Endothelial cell of umbilical vein (primary cell): Measurements from ENCODE around the gene FZD7. TPM values are rescaled to one million over a fixed set of nuclear protein-coding genes. Genes with fewer than 3 reads are reported as not detected.

ENCODE experiments used
- BruUV-seq: library from RNA; stranded (reverse); fragments of 400-500 nt; replicated peaks from 2 replicates; lab custom pipeline; 2021; lab: Mats Ljungman, UMichigan
- CTCF ChIA-PET: fragments of 300-600, 350-600 bp; sonication (Branson Sonifier 250); formaldehyde crosslinking; loops from one replicate; lab custom pipeline; 2021; ENCODE audit warnings: antibody characterized with exemption, inconsistent platforms; lab: Charles Lee
- POLR2A ChIA-PET: fragments of 300-600, 350-600 bp; sonication (Branson Sonifier 250); formaldehyde crosslinking; loops from one replicate; lab custom pipeline; 2021; ENCODE audit warnings: antibody characterized with exemption, inconsistent platforms; lab: Charles Lee
- DNase-seq: peaks from one replicate; pipeline ENCODE4 v3.0.0-alpha.2; 2011; ENCODE audit warnings: low read depth, low spot score
- FAIRE-seq: peaks from 2 replicates; lab custom pipeline; 2011; peaks lifted over from hg19 to GRCh38; lab: Jason Lieb, UNC
- H2AFZ ChIP-seq: 2 replicates; pipeline ENCODE4 v1.6.0; 2012; ENCODE audit warnings: low read depth, low read length, control low read depth, inconsistent platforms
- H3K27ac ChIP-seq: 2 replicates; pipeline ENCODE4 v1.5.1; 2011; ENCODE audit warnings: low read depth, mild to moderate bottlenecking, control low read depth, low read length, moderate library complexity; ENCODE audit not compliant: insufficient read depth
- H3K27me3 ChIP-seq, 2 experiments: 2 replicates each; pipeline versions ENCODE4 v1.6.0 to v1.6.1; 2011; ENCODE audit warnings: low read length in 2 of 2, mixed read lengths in 1 of 2; ENCODE audit not compliant: control insufficient read depth in 2 of 2, insufficient read depth in 2 of 2
- H3K36me3 ChIP-seq, 2 experiments: 2 replicates in 1 of 2; 3 replicates in 1 of 2; pipeline ENCODE4 v1.5.1; 2011; ENCODE audit warnings: low read length in 2 of 2, mild to moderate bottlenecking in 1 of 2, moderate library complexity in 1 of 2; ENCODE audit not compliant: control insufficient read depth in 2 of 2, insufficient read depth in 2 of 2; ENCODE audit errors: extremely low read depth in 1 of 2
- H3K4me1 ChIP-seq: 3 replicates; pipeline ENCODE4 v1.5.1; 2011; ENCODE audit warnings: mild to moderate bottlenecking, low read length; ENCODE audit not compliant: control insufficient read depth, insufficient read depth; ENCODE audit errors: extremely low read depth
- H3K4me2 ChIP-seq: 2 replicates; pipeline ENCODE4 v1.6.1; 2011; ENCODE audit warnings: low read length, control low read depth, mixed read lengths; ENCODE audit not compliant: insufficient read depth
- H3K4me3 ChIP-seq, 3 experiments: fragments of 200-600 bp in 1 of 3; sonication (generic), shearing (Covaris generic) in 1 of 3; replicated peaks in 1 of 3; 2 replicates each; pipeline ENCODE4 v1.5.1; 2011 to 2016; ENCODE audit warnings: control low read depth in 3 of 3, low read length in 3 of 3, mild to moderate bottlenecking in 2 of 3, inconsistent platforms in 1 of 3, low read depth in 1 of 3, moderate library complexity in 1 of 3; ENCODE audit not compliant: insufficient read depth in 1 of 3
- H3K79me2 ChIP-seq: 2 replicates; pipeline ENCODE4 v1.6.0; 2012; ENCODE audit warnings: low read length, inconsistent platforms; ENCODE audit not compliant: control insufficient read depth, insufficient read depth
- H3K9ac ChIP-seq: replicated peaks from 2 replicates; pipeline ENCODE3; 2011; ENCODE audit warnings: low read length, control low read depth; ENCODE audit not compliant: insufficient read depth; ENCODE audit errors: extremely low read depth
- H3K9me1 ChIP-seq: replicated peaks from 3 replicates; pipeline ENCODE4 v1.6.0; 2011; ENCODE audit warnings: mild to moderate bottlenecking, low read length; ENCODE audit not compliant: control insufficient read depth, insufficient read depth; ENCODE audit errors: extremely low read depth
- H3K9me3 ChIP-seq: replicated peaks from 2 replicates; pipeline ENCODE4 v1.5.1; 2012; ENCODE audit warnings: low read length, inconsistent platforms; ENCODE audit not compliant: control insufficient read depth, insufficient read depth
- H4K20me1 ChIP-seq: replicated peaks from 2 replicates; pipeline ENCODE3; 2011; ENCODE audit warnings: mild to moderate bottlenecking, low read length; ENCODE audit not compliant: control insufficient read depth, insufficient read depth; ENCODE audit errors: extremely low read depth
- EZH2 ChIP-seq: IDR thresholded peaks from 2 replicates; pipeline ENCODE4 v1.6.1; 2012; ENCODE audit warnings: borderline replicate concordance, low read depth, mild to moderate bottlenecking, moderate library complexity, low read length, inconsistent platforms; ENCODE audit not compliant: severe bottlenecking
- FOS ChIP-seq: IDR thresholded peaks from 2 replicates; pipeline ENCODE4 v1.6.1; 2011; ENCODE audit warnings: mild to moderate bottlenecking, low read length, moderate library complexity, borderline replicate concordance; ENCODE audit not compliant: insufficient read depth
- GATA2 ChIP-seq: IDR thresholded peaks from 2 replicates; pipeline ENCODE4 v1.7.0; 2011; ENCODE audit warnings: low read depth, mild to moderate bottlenecking, moderate library complexity, mixed read lengths, low read length; ENCODE audit not compliant: insufficient read length, insufficient read depth
- JUN ChIP-seq: IDR thresholded peaks from 2 replicates; pipeline ENCODE4 v1.6.1; 2011; ENCODE audit warnings: borderline replicate concordance, low read depth; ENCODE audit not compliant: insufficient read length, insufficient read depth
- MYC ChIP-seq: IDR thresholded peaks from one replicate; pipeline ENCODE4 v1.6.1; 2011; ENCODE audit warnings: mild to moderate bottlenecking, low read depth, low read length
- POLR2A ChIP-seq: IDR thresholded peaks from 2 replicates; pipeline ENCODE4 v1.6.1; 2012; ENCODE audit warnings: low read depth, mild to moderate bottlenecking, control low read depth, low read length
- POLR2AphosphoS5 ChIP-seq: IDR thresholded peaks from 2 replicates; pipeline ENCODE4 v1.6.1; 2012; ENCODE audit warnings: low read depth, mild to moderate bottlenecking, control low read depth, low read length, moderate library complexity; ENCODE audit not compliant: insufficient read depth
- dilution Hi-C: fragments of 300-500 bp; cut with MboI; formaldehyde crosslinking; loops from one replicate; pipeline ENCODE4 v1.15.0; 2019; ENCODE audit warnings: low sequenced_read_pairs; ENCODE audit not compliant: extremely low pct_ligation_motif_present
- intact Hi-C: fragments of 100-400 bp; cut with micrococcal nuclease; formaldehyde crosslinking; loops from one replicate; pipeline ENCODE4 v1.10.0; 2022
- polyA plus RNA-seq, 4 experiments: library from polyadenylated mRNA; depleted of rRNA in 3 of 4; stranded (reverse) in 3 of 4; unstranded in 1 of 4; fragments of >200 nt; gene quantifications; 2 replicates each; pipeline versions ENCODE4 v1.2.1 to v1.2.3, GENCODE V29; 2011 to 2012; ENCODE audit warnings: missing spikeins in 1 of 4
- total RNA-seq: library from RNA; stranded (reverse); gene quantifications from 2 replicates; pipeline ENCODE4 v1.2.3, GENCODE V29; 2021
- TF ChIP-seq, protein P1 (sequence below), 2 donors: IDR thresholded peaks; 1 replicate in 1 of 2; 2 replicates in 1 of 2; pipeline ENCODE4 v1.5.1; 2011; ENCODE audit warnings: low read length in 2 of 2, mild to moderate bottlenecking in 2 of 2, moderate library complexity in 2 of 2, control low read depth in 1 of 2, inconsistent platforms in 1 of 2, low read depth in 1 of 2; ENCODE audit not compliant: insufficient read depth in 1 of 2; ENCODE audit errors: extremely low read depth in 1 of 2
- TF ChIP-seq, protein P2 (sequence below): IDR thresholded peaks from 2 replicates; pipeline ENCODE4 v1.6.1; 2011; ENCODE audit not compliant: insufficient read depth, insufficient read length

FZD7 gene
- total and polyA plus RNA-seq, 2 donors (not counting 3 experiments of a cell fraction or from before 2014, with no cell fraction given): 0.15 to 0.29 TPM

DNA sequence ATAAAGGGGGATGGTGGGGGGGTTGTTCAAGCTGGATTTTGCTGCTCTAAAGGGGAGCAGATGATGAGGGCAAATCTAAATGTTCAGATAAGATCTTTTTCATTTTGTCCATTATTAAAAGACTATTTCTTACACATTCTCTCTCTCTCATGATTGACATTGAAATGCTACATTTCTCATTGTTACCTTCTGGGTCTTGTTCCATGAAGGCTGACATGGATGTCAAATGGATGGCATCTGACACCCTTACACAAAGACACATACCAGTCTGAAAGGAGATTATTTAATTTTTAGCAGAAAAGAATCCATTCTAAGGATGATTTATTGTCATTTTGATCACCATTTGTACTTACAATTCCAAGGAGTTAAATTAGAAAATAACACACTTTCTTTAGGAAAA lies 11.1 kb downstream of the FZD7 start:
- Histone ChIP-seq H3K36me3 (no peaks in the 10 kb centered on the region), H3K9ac (no peak overlapping the region), H3K27me3 (peaks cover 36 to 50% of the 10 kb centered on the region in 2 experiments), H3K4me1 (no peaks in the 10 kb centered on the region), H2AFZ (no peak overlapping the region), H3K4me3 (no peak overlapping the region), H4K20me1 (peaks cover 3% of the 10 kb centered on the region), H3K27ac (no peak overlapping the region), H3K4me2 (no peak overlapping the region), H3K9me1 (no peaks in the 10 kb centered on the region), H3K9me3 (no peaks in the 10 kb centered on the region), H3K79me2 (no peaks in the 10 kb centered on the region)
- intact Hi-C loops (no loop called here), dilution Hi-C loops (no loop called here)
- ChIA-PET CTCF (no interaction called here), POLR2A (no interaction called here)
- DNase-seq: no peak
- TF ChIP-seq GATA2 (no peak), FOS (no peak)
- no peak for FAIRE-seq
- no TSS peak for BruUV-seq

GRCh38 chr2:202046572-202046971 lies 12.9 kb downstream of the FZD7 start:
- no peak for FAIRE-seq
- H3K79me2 ChIP-seq: no peaks in the 10 kb centered on the region
- no TSS peak for BruUV-seq
- no peaks in the 10 kb centered on the region for H3K4me1 ChIP-seq
- no peak for DNase-seq
- dilution Hi-C loops (no loop called here), intact Hi-C loops (no loop called here)
- H3K9me3 ChIP-seq: no peaks in the 10 kb centered on the region
- H3K9ac ChIP-seq: no peak overlapping the region
- H2AFZ ChIP-seq: no peak overlapping the region
- H4K20me1 ChIP-seq: peaks cover 3% of the 10 kb centered on the region
- H3K4me2 ChIP-seq: no peak overlapping the region
- H3K9me1 ChIP-seq: no peaks in the 10 kb centered on the region
- TF ChIP-seq, protein P1, sequence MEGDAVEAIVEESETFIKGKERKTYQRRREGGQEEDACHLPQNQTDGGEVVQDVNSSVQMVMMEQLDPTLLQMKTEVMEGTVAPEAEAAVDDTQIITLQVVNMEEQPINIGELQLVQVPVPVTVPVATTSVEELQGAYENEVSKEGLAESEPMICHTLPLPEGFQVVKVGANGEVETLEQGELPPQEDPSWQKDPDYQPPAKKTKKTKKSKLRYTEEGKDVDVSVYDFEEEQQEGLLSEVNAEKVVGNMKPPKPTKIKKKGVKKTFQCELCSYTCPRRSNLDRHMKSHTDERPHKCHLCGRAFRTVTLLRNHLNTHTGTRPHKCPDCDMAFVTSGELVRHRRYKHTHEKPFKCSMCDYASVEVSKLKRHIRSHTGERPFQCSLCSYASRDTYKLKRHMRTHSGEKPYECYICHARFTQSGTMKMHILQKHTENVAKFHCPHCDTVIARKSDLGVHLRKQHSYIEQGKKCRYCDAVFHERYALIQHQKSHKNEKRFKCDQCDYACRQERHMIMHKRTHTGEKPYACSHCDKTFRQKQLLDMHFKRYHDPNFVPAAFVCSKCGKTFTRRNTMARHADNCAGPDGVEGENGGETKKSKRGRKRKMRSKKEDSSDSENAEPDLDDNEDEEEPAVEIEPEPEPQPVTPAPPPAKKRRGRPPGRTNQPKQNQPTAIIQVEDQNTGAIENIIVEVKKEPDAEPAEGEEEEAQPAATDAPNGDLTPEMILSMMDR (IDR thresholded peaks at IDR 0.05; ENCODE audit: extremely low read depth in 1 of 2, insufficient read depth in 1 of 2, low read depth in 1 of 2, low read length in 2 of 2): no peak
- TF ChIP-seq MYC (no peak), GATA2 (no peak), POLR2AphosphoS5 (no peak), POLR2A (no peak), JUN (no peak), EZH2 (no peak), FOS (no peak)
- TF ChIP-seq, protein P2, sequence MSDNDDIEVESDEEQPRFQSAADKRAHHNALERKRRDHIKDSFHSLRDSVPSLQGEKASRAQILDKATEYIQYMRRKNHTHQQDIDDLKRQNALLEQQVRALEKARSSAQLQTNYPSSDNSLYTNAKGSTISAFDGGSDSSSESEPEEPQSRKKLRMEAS: no peak
- ChIA-PET POLR2A (no interaction called here), CTCF (interaction anchor here (0.9 to 1.0 kb wide), 2 partner anchors 10 to 38 kb away, joined by 3 read pairs; no protein-coding TSS in a partner anchor)
- H3K27ac ChIP-seq: no peak overlapping the region
- no peaks in the 10 kb centered on the region for H3K36me3 ChIP-seq
- peaks cover 32 to 40% of the 10 kb centered on the region in 2 experiments for H3K27me3 ChIP-seq
- no peak overlapping the region for H3K4me3 ChIP-seq
